ENCODE measurements around the gene MSI2.

MSI2 gene

GRCh38 chr17:57534863-57535248 lies 278.5 kb downstream of the MSI2 start:
- no peaks in the 10 kb centered on the region for H4K20me1 ChIP-seq (ENCODE audit: control insufficient read depth, insufficient read depth, low read depth, low read length)
- no peaks in the 10 kb centered on the region for H3F3A ChIP-seq (ENCODE audit: control insufficient read depth, insufficient read depth)
- H3K9me2 ChIP-seq (replicated peaks; ENCODE audit: control insufficient read depth, low read length) = no peaks in the 10 kb centered on the region
- H3K36me3 ChIP-seq (ENCODE audit: control insufficient read depth, low read length) = peaks cover 12% of the 10 kb centered on the region
- H3K4me1 ChIP-seq (ENCODE audit: control insufficient read depth, low read length) = peaks cover 12% of the 10 kb centered on the region
- no peak overlapping the region for H3K4me3 ChIP-seq (ENCODE audit: low read length)
- H3K9me3 ChIP-seq (ENCODE audit: control insufficient read depth, insufficient read depth, low read length) = no peaks in the 10 kb centered on the region
- no peak overlapping the region for H3K27ac ChIP-seq (ENCODE audit: low read depth, low read length)
- TF ChIP-seq, protein P1, sequence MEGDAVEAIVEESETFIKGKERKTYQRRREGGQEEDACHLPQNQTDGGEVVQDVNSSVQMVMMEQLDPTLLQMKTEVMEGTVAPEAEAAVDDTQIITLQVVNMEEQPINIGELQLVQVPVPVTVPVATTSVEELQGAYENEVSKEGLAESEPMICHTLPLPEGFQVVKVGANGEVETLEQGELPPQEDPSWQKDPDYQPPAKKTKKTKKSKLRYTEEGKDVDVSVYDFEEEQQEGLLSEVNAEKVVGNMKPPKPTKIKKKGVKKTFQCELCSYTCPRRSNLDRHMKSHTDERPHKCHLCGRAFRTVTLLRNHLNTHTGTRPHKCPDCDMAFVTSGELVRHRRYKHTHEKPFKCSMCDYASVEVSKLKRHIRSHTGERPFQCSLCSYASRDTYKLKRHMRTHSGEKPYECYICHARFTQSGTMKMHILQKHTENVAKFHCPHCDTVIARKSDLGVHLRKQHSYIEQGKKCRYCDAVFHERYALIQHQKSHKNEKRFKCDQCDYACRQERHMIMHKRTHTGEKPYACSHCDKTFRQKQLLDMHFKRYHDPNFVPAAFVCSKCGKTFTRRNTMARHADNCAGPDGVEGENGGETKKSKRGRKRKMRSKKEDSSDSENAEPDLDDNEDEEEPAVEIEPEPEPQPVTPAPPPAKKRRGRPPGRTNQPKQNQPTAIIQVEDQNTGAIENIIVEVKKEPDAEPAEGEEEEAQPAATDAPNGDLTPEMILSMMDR (IDR thresholded peaks at IDR 0.05; ENCODE audit: low read depth, low read length, poor library complexity, severe bottlenecking) = no peak
- TF ChIP-seq EZH2phosphoT487 (IDR thresholded peaks at IDR 0.05; ENCODE audit: borderline replicate concordance, low read length) = no peak
- H3K27me3 ChIP-seq (ENCODE audit: control insufficient read depth, low read length) = no peaks in the 10 kb centered on the region
- no peak overlapping the region for H3K4me2 ChIP-seq (ENCODE audit: low read length)
- H3K79me2 ChIP-seq (ENCODE audit: control insufficient read depth, low read length) = peaks cover 2% of the 10 kb centered on the region; the same call in 1 of the 2 replicates

GRCh38 chr17:57535249-57535966 lies 279.1 kb downstream of the MSI2 start:
- Histone ChIP-seq H3K4me1 (ENCODE audit: control insufficient read depth, low read length) (peaks cover 7% of the 10 kb centered on the region), H3K4me2 (ENCODE audit: low read length) (no peak overlapping the region)

DNA sequence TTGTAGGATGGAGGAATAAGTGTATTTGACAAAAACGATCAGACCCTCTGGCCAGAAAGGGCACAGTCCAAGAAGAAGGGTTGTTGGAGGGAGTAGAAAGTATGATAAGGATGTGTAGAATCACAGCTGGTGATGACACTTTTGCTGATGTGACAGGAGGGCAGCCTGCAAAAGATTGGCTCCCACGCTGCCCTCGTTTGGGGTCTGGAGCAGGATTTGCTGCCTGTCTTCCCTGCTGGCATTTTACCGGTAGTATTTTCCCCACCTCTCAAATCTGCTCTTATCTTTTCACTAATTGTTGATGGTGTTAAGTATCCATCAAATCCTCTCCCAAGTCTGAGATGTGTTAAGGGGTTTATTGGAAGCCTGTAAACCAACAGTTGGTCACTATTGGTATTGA lies 280.0 kb downstream of the MSI2 start:
- H3K4me3 ChIP-seq (ENCODE audit: low read length) = no peak overlapping the region
- no peaks in the 10 kb centered on the region for H4K20me1 ChIP-seq (ENCODE audit: control insufficient read depth, insufficient read depth, low read depth, low read length)
- peaks cover 4% of the 10 kb centered on the region for H3F3A ChIP-seq (ENCODE audit: control insufficient read depth, insufficient read depth)
- H3K27me3 ChIP-seq (ENCODE audit: control insufficient read depth, low read length) = no peaks in the 10 kb centered on the region
- no peaks in the 10 kb centered on the region for H3K79me2 ChIP-seq (ENCODE audit: control insufficient read depth, low read length)
- H3K27ac ChIP-seq (ENCODE audit: low read depth, low read length) = no peak overlapping the region
- peaks cover 3% of the 10 kb centered on the region; the same call in 1 of the 2 replicates for H3K4me1 ChIP-seq (ENCODE audit: control insufficient read depth, low read length)
- TF ChIP-seq EZH2phosphoT487 (IDR thresholded peaks at IDR 0.05; ENCODE audit: borderline replicate concordance, low read length) = no peak
- TF ChIP-seq, protein P1 (IDR thresholded peaks at IDR 0.05; ENCODE audit: low read depth, low read length, poor library complexity, severe bottlenecking) = no peak
- no peak overlapping the region for H3K4me2 ChIP-seq (ENCODE audit: low read length)
- no peaks in the 10 kb centered on the region for H3K9me3 ChIP-seq (ENCODE audit: control insufficient read depth, insufficient read depth, low read length)
- H3K36me3 ChIP-seq (ENCODE audit: control insufficient read depth, low read length) = peaks cover 6% of the 10 kb centered on the region
- no peaks in the 10 kb centered on the region for H3K9me2 ChIP-seq (replicated peaks; ENCODE audit: control insufficient read depth, low read length)

More at GRCh38 chr17:57535249-57535966, 279.1 kb downstream of the MSI2 start:
- Histone ChIP-seq H3K27ac (ENCODE audit: low read depth, low read length) (no peak overlapping the region), H4K20me1 (ENCODE audit: control insufficient read depth, insufficient read depth, low read depth, low read length) (no peaks in the 10 kb centered on the region), H3K79me2 (ENCODE audit: control insufficient read depth, low read length) (no peaks in the 10 kb centered on the region), H3K4me3 (ENCODE audit: low read length) (no peak overlapping the region), H3K36me3 (ENCODE audit: control insufficient read depth, low read length) (peaks cover 12% of the 10 kb centered on the region), H3K9me2 (replicated peaks; ENCODE audit: control insufficient read depth, low read length) (no peaks in the 10 kb centered on the region), H3K27me3 (ENCODE audit: control insufficient read depth, low read length) (no peaks in the 10 kb centered on the region), H3K9me3 (ENCODE audit: control insufficient read depth, insufficient read depth, low read length) (no peaks in the 10 kb centered on the region), H3F3A (ENCODE audit: control insufficient read depth, insufficient read depth) (peaks cover 3% of the 10 kb centered on the region; the same call in 1 of the 2 replicates)
- TF ChIP-seq EZH2phosphoT487 (IDR thresholded peaks at IDR 0.05; ENCODE audit: borderline replicate concordance, low read length) = no peak
- TF ChIP-seq, protein P1 (IDR thresholded peaks at IDR 0.05; ENCODE audit: low read depth, low read length, poor library complexity, severe bottlenecking) = no peak

Measured in DOHH2 (cell line).